Stimulated activated CD4-positive, alpha-beta T cell treated with anti-CD3 and anti-CD28 coated beads, Interleukin-1b, Interleukin-23, amount 100 ng/mL, for 48 hours (primary cell): ENCODE measurements around the gene NSUN6.
"Not testable (repeated sequence)": the region's sequence is repeated elsewhere in the genome, so short reads cannot be mapped to it uniquely, and the experiment has no call there.

Experiments
- DNase-seq: peaks from one replicate; pipeline ENCODE4 v3.0.0-alpha.2; 2020

NSUN6 gene

DNA sequence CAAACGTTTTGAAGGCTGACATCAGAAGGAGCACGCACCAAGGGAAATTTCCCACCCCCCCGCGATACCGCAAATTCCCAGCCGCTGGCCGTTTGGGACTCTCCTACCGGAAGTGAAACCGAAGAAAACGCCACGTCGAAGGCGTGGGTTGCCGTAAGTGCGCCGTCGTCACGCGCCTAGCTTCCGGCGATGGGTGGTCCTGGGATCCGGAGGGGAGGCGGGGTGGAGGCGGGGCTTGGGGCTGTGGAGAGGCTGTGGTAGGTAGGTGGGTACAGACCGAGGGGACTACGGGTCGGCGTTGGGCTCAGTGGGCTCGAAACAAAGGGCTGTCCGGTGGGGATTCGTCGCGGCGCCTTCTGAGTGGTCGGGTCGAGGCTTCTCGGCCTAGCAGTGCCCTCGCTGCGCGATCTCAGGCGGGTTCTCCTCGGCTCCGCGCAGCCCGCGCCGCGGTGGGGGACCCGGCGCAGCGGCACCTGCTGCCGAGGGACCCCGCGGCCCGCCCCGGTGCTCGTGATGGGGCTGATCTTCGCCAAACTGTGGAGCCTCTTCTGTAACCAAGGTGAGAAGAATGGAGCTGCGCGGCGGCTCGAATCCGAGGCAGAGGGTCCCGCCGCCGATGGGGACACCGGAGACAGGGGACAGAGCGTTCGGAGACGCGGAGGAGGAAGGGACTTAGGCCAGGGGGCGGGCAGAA, 7.9 kb upstream of the NSUN6 start, which contains the start of gene ARL5B:
Gene ARL5B, plus strand, starts transcription at position 307 of the 694 bp plus-strand sequence. Its CDS starts 207 bp downstream, at position 514.
- peak; percentile 96 for DNase-seq

DNA sequence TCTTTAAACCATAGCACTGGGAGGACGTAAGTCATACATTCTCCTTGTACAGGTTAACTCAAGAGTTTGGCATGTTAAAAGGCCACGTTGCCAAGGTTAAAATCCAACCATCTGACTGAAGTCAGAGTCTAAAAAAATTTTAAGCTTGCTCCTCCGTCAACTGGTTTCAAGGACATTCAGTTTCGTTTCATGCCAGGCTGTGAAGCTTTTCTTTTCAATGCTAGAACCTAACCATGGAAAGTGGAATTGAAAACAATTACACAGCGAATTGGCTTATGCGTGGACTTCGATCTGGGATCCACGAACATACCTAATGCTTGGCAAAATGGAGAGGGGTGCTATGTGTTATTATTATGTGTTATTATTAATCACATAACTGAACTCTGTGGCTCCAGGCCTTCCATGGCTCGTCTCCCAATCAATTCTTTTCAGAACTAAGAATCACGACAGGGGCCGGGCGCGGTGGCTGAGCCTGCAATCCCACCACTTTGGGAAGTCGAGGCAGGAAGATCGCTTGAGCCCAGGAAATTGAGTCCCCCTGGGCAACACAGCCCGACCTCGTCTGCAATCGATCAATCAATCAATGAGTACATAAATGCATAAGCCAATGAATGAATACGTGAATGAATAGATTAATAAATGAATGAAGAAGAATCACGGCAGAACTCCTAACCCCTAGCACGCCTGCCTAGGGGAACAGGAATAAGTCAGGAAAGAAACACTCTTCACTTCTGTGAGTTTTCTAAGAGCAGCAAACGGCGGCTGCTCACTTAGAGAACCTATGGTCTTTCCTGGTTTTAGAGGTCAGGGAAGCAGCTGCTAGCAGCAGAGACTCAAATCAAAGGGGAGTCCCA, 7.1 kb upstream of the NSUN6 start:
- no peak for DNase-seq

DNA sequence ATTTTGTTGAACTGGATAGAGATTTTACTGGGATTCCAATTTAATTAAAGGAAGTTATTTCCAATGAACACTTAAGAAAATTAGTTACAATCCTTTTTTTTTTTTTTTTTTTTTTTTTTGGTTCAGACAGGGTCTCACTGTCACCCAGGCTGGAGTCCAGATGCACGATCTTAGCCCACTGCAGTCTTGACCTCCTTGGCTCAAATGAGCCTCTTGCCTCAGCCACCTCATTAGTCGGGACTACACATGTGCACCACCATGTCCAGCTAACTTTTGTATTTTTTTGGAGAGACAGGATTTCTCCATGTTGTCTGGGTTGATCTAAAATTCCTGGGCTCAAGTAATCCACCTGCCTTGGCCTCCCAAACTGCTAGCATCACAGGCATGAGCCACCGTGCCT, 5.3 kb upstream of the NSUN6 start:
- DNase-seq, result no peak

DNA sequence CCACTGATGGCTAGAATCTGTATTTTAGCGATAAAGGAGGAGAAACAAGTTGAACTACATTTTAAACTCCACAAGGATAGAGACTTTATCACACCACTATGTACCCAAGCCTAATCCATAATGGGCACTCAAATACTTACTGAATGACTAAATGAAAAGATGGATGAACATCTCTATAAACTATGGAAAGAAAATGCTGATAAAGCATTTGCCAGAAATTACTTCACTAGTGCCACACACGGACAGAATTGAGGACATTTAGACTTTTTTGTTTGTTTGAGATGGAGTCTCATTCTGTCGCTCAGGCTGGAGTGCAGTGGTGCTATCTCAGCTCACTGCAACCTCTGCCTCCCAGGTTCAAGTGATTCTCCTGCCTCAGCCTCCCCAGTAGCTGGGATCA, 1.7 kb upstream of the NSUN6 start:
- no peak for DNase-seq

DNA sequence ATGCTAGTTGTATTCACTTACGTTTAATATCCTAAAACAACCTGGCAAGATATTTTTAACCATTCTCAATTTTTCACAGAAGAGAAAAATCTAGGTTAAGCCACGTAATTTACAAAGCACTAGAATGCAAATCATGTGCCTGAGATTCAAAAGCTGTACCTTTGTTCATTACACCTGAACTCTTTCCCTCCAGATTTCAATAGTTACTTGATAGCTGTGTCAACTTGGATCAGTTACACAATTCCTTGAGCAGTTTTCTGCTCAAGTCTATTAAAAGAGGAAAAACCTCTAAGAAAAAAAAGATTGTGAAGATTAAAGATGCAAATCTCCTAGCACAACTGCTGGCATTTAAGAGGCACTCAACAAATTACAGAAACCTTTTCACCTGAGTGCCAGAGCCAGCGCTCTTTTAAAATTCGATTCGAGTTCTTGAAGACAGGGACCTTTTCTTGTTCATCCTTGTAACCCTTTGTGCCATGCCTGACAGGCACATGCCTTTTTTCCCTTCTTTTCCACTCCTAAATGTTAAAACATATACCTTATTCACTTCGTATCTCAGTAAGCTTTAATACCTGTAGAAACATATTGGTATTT, 886 bp downstream of the NSUN6 start:
- no peak for DNase-seq

DNA sequence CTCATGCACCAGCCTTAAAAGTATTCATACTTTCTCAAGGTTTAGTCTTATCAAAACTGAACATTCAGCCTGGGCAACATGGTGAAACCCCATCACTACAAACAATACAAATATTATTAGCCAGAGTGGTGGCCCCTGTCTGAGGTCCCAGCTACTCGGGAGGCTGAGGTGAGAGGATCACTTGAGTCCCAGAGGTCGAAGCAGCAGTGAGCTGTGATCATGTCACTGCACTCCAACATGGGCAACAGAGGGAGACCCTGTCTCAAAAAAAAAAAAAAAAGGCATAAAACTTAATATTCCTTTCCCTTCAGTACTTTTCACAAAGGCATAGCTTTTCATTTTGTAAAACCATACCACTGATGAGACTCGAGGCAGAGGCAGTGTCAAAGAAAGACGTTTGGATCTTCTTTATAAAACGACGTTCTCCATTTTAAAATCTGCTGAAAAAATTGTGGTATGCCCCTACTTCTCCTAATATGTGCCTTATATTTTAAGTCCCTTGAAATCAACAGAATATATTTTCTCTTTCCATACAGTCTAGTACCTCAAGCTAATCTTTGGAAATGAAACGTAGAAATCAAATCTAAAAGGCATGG, 1.9 kb downstream of the NSUN6 start:
- no peak for DNase-seq

DNA sequence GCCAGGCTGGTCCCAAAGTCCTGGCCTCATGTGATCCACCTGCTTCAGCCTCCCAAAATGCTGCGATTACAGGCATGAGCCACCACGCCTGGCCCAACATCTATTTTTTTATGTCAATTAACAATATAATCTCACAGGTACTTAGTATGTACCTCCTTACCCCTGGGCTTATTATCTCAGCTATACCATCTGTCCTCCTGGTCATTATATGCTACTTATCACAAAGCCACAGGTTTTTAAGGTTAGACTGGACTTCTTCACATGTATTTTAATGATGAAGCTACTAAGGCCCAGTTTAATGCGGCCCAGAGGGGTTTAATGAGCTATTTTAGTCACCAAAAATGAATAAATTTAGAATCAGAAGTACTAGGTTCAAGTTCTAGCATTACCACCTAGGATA, 3.4 kb downstream of the NSUN6 start:
- no peak for DNase-seq

DNA sequence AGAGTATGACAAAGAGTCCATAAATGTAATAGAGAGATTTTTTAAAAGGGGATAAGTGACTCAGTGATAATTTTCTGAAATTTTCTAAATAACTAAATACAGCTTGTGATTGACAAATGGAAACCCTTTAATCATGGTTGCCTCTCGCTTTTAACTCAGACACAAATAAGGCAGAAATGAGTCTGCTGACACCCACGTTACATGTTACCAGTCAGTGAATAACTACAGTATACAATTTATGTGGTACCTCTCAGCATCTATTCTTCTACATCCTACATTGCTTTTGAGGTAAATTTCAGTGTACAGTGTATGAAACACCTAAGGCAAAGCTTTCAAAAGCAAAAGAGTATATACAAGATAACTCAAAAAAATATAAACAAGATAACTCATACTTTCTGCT, 4.2 kb downstream of the NSUN6 start:
- DNase-seq, result no peak

DNA sequence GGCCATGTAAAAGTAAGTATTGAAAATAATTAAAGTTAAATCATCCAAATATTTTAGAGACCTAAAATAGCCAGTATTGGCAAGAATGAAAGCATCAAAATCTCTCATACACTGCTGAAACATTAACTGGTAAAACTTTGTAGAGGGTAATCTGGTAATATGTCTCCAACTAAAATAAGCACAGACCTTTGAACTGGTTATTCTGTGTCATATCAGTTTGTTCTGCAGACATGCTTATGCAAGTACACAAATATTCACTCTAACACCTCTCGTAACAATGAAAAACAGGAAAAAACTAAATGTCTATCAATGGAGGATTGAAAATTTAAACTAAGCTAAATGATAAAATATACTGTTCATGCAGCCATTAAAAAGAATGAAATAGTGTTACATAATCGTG, 11.7 kb downstream of the NSUN6 start:
- not testable (repeated sequence) for DNase-seq

DNA sequence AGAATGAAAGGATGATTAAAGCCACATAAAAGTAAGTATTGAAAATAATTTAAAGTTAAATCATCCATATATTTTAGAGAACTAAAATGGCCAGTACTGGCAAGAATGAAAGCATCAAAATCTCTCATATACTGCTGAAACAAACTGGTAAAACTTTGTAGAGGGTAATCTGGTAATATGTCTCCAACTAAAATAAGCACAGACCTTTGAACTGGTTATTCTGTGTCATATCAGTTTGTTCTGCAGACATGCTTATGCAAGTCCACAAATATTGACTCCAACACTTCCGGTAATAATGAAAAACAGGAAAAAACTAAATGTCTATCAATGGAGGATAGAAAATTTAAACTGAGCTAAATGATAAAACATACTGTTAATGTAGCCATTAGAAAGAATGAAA, 14.0 kb downstream of the NSUN6 start:
- DNase-seq, result not testable (repeated sequence)

DNA sequence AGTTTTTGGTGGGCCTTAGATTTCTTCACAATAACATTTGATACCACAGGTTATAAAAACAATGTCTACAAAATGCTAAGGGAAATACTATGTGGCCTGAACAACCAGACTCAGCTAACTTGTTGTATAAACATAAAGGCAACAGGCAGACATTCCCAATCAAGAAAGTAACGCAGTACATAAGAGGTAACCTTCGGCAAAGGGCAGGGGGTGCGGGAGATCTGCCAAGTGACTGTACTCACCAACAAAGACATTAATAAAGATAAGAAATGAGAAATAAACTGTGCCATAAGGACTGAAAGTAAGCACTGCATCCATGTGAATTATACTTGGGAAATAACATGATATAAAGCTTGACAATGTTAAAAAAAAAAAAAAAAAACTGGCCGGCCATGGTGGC, 15.4 kb downstream of the NSUN6 start:
- no peak for DNase-seq

DNA sequence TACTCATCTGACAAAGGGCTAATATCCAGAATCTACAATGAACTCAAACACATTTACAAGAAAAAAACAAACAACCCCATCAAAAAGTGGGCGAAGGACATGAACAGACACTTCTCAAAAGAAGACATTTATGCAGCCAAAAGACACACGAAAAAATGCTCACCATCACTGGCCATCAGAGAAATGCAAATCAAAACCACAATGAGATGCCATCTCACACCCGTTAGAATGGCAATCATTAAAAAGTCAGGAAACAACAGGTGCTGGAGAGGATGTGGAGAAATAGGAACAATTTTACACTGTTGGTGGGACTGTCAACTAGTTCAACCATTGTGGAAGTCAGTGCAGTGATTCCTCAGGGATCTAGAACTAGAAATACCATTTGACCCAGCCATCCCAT, 18.9 kb downstream of the NSUN6 start:
- DNase-seq, result not testable (repeated sequence)

DNA sequence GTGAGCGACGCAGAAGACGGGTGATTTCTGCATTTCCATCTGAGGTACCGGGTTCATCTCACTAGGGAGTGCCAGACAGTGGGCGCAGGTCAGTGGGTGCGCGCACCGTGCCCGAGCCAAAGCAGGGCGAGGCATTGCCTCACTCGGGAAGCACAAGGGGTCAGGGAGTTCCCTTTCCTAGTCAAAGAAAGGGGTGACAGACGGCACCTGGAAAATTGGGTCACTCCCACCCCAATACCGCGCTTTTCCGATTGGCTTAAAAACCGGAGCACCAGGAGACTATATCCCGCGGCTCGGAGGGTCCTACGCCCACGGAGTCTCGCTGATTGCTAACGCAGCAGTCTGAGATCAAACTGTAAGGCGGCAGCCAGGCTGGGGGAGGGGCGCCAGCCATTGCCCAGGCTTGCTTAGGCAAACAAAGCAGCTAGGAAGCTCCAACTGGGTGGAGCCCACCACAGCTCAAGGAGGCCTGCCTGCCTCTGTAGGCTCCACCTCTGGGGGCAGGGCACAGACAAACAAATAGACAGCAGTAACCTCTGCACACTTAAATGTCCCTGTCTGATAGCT, 23.9 kb downstream of the NSUN6 start:
- DNase-seq, result peak; percentile 68

DNA sequence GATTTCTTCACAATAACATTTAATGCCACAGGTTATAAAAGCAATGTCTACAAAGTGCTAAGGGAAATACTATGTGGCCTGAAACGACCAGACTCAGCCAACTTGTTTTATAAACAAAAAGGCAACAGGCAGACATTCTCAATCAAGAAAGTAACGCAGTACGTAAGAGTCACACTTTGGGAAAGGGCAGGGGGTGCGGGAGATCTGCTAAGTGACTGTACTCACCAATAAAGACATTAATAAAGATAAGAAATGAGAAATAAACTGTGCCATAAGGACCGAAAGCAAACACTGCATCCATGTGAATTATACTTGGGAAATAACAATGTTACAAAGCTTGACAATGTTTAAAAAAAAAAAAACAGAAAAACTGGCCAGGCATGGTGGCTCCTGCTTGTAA, 25.5 kb downstream of the NSUN6 start:
- no peak for DNase-seq

DNA sequence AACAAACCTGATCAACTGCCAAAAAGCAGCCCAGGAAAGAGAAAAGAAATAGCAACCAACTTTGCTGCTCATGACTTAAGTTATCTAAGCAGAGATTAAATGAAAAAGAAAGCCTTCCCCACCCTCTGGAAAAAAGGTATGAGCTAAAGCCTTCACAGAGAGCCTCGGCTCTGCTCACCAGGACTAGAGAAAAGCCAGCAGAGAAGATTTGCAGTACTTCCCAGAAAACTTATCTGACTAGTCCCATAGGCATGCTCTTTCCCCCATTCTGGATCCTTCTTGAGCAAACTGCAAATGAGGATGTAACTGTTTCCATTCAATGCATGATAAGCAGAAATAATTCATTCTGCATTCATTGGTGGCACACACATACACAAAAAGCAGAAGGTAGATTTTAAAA, 27.7 kb downstream of the NSUN6 start:
- DNase-seq, result not testable (repeated sequence)

DNA sequence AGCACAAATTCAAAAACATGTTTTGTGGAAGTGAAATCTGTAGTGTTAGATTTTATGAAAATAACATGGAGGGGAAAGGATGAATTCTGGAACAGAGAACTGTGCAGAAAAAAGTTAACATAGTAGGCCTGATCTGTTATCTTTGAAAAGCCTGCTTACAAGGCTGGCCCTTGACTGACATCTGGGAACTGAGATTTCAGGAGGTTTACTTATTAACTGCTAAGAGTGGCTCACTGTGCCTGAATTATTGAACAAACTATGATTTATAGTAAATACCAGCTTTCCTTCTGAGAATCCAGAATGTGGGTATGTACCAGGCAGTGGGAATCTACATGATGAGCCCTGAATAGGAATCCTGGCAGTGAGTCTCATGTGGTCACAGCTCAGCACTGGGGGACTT, 30.5 kb downstream of the NSUN6 start:
- DNase-seq, result no peak

DNA sequence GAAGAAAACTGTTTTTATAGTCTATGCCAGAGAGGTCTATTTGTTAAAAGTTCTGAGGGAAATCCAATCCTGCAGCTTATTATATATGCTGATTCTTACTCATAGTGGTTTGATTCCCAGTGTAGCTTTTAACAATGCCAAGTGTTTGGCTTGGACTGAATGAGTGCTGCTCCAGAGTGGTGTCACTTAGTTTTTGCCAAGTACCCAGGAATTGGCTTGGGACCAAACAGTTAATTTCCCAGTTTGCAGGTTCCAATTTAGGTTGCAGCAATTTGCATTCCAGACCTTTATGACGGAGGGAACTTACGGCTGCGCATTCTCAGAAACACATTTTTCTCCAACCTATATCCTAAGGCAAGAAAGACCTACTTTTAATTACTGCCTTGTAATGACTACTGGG, 32.4 kb downstream of the NSUN6 start:
- DNase-seq, result no peak

DNA sequence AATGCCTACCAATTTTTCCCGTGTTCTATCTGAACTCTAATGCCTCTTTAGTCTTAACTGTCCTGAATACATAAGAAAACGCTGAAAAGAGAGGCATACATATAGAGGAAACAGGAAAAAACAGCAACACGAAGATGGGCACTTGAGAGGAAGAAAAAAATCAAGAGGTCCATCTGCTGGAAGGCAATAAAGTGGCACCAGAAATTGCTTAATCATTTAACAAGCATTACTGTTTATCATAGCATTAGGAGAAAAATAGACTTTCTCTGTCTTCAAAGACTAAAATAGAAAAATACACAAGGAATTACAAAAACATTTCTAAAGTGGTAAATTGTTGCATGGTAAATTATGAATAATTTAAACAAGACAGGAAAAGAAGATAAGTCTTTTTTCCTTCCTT, 35.0 kb downstream of the NSUN6 start:
- DNase-seq, result no peak

DNA sequence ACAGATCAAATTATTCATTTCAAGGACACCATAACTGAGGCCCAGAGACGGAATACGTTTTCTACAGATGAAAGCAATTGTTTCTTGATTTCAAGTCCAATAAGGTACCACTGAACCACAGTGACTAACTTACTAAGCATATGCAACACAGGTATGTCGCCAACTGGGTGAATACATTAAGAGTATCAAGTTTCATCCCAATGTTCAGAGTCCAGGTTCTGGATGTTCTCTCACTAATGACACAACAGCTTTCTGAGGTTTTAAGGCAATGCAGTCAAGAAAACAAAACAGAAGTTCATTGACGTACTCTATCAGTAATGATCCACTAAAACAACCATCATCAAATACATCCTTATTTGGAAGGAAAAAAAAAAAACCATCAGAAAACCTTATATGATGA, 35.8 kb downstream of the NSUN6 start:
- no peak for DNase-seq

DNA sequence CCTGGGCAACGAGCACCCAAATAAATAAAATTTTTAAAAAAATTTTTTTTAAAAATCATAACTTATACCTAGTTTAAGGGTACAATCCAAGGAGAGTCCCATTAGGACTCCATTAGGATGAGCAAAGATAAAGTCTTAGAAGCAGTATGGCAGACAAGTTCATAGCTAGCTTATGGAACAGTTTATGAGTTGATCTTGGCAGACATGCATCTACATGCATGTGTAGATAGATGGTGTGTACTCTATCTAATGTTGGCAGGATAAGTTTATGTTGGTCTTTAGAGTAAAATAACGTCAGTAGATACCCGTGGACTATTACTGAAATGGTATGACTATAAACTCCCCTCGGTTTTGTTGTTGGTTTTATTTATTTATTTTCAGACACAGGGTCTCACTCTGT, 40.2 kb downstream of the NSUN6 start:
- DNase-seq, result no peak

DNA sequence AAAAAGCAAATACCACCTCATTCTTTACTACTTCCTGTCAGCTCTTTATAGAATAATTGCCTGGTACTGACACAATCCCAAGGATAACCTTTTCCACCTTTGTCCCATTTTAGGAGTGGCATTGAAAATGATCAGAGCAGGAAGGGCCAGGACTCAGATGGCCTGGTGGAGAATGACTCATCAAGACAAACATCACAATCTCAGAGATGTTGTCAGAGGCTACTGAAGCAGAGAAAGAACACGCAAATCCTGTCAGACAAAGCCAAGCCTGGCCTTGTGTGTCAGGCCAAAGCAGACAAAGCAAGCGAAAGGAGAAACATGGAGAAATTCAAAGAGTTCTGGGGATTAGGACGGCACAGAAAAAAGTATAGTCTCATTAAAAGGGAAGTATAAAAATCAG, 40.9 kb downstream of the NSUN6 start:
- no peak for DNase-seq

DNA sequence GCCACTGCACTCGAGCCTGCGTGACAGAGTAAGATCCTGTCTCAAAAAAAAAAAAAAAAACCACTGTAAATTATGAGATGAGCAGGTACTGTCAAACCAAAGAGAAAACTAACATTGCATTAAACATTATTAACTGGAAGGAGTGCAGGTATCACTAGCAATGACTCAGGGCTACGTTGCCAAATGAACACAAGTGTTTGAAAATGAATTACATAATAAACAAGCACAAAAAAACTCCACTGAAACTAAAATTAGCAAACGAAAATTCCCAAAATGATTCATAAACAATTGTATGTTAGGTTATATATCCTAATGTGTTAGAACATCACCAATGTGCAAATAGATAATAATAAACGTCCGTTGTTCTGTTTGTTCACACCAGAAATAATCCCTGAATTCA, 42.8 kb downstream of the NSUN6 start:
- DNase-seq, result no peak
